ENCODE data around the gene SCART1. TPM values are rescaled to one million over a fixed set of nuclear protein-coding genes. Genes with fewer than 3 reads are reported as not detected.

SCART1 gene
- total RNA-seq, 5 donors from 2014 or later (not counting 1 experiment from before 2014, with no cell fraction given) = 5.9 to 13.0 (median 12.1) TPM

DNA sequence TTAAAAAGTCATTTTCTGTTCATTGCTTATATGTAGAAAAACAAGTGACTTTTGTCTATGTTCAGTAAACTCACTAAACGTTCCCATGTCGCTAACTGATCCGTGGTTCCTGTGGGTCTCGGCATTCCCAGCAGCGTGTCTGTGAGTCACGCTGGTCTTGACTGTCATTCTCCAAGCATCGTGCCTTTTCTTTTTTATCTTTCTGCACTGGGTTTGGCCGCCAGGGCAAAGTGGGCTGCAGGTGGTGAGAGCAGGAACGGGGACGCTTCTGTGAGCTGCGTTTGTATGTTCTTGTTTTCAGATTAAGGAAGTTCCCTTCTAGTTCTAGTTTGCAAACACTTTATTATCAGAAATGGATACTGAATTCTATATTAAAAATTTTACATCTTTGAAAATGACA is 6.8 kb upstream of the SCART1 start:
- ATAC-seq (replicated peaks in 1 of 4) (no peak), DNase-seq (no peak)
- Mint-ChIP-seq H3K36me3 (peaks cover 22% of the 10 kb centered on the region), H3K4me3 (no peak overlapping the region), H3K9me3 (peaks cover 16 to 30% (median 20%) of the 10 kb centered on the region in 3 donors), H3K4me1 (peaks cover 5 to 15% (median 10%) of the 10 kb centered on the region in 3 donors), H3K27ac (no peak overlapping the region), H3K27me3 (peaks cover 3 to 5% of the 10 kb centered on the region in 2 donors)
- no peak overlapping the region for H3K27ac ChIP-seq (ENCODE audit: low read length)
- peaks cover 17% of the 10 kb centered on the region for H3K9me3 ChIP-seq
- H3K27me3 ChIP-seq (replicated peaks in 1 of 2; ENCODE audit: control insufficient read depth in 2 of 2, extremely low read depth in 1 of 2, insufficient read depth in 2 of 2, low read length in 1 of 2) = peaks cover 0 to 12% of the 10 kb centered on the region in 2 experiments
- no peak overlapping the region for H3K4me3 ChIP-seq (ENCODE audit: control insufficient read depth in 1 of 2, extremely low read depth in 1 of 2, low read length in 1 of 2)
- H3K36me3 ChIP-seq (ENCODE audit: control insufficient read depth in 2 of 2, extremely low read depth in 1 of 2, insufficient read depth in 1 of 2, low read length in 1 of 2) = no peaks in the 10 kb centered on the region
- WGBS (ENCODE audit: insufficient coverage) = 80% methylated on average over 7 of the region's 11 CpGs
- POLR2A ChIA-PET = no interaction called here
- H3K4me1 ChIP-seq (ENCODE audit: control insufficient read depth in 1 of 2, extremely low read depth in 1 of 2, insufficient read depth in 2 of 2, low read length in 2 of 2) = peaks cover 0 to 14% of the 10 kb centered on the region in 2 experiments
- CTCF ChIA-PET = no interaction called here

DNA sequence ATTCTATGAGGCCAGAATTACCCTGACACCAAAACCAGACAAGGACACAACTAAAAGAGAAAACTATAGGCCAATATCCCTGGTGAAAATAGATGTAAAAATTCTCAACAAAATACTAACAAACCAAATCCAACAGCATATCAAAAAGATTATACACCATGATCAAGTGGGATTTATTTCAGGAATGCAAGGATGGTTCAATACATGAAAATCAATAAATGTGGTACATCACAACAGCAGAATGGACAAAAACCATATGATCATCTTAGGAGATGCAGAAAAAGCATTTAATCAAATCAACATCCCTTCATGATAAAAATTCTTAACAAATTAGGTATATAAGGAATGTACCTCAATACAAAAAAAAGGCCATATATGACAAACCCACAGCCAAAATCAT is 5.6 kb upstream of the SCART1 start:
- ATAC-seq (replicated peaks in 1 of 4) (no peak), DNase-seq (no peak)
- CTCF ChIA-PET = no interaction called here

DNA sequence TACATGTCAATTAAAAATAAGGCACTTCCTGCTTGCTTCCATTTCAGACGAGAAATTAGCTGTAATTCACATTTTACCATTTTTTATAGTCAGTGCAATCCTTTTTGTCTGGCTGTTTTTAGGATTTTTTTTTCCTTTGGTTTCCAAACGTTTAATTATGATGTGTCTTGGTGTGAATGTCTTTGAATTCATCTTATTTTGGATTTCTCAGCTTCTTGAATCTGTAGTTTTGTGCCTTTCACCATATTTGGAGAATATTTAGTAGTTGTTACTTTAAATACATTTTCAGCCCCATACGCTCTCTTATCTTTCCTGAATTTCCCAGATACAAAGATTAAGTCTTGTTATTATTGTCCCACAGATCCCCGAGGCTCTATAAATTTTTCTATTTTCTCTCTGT is 2.4 kb upstream of the SCART1 start:
- Histone ChIP-seq H3K9me3 (peaks cover 17% of the 10 kb centered on the region), H3K27me3 (replicated peaks in 1 of 2; ENCODE audit: control insufficient read depth in 2 of 2, extremely low read depth in 1 of 2, insufficient read depth in 2 of 2, low read length in 1 of 2) (no peaks in the 10 kb centered on the region), H3K27ac (ENCODE audit: low read length) (no peak overlapping the region), H3K4me3 (ENCODE audit: control insufficient read depth in 1 of 2, extremely low read depth in 1 of 2, low read length in 1 of 2) (no peak overlapping the region), H3K4me1 (ENCODE audit: control insufficient read depth in 1 of 2, extremely low read depth in 1 of 2, insufficient read depth in 2 of 2, low read length in 2 of 2) (no peaks in the 10 kb centered on the region), H3K36me3 (ENCODE audit: control insufficient read depth in 2 of 2, extremely low read depth in 1 of 2, insufficient read depth in 1 of 2, low read length in 1 of 2) (no peaks in the 10 kb centered on the region)
- no peak overlapping the region for H3K27ac Mint-ChIP-seq
- no peak overlapping the region for H3K4me3 Mint-ChIP-seq
- peaks cover 16 to 30% (median 20%) of the 10 kb centered on the region in 3 donors for H3K9me3 Mint-ChIP-seq
- ATAC-seq (replicated peaks in 1 of 4) (no peak), DNase-seq (no peak)
- WGBS (ENCODE audit: insufficient coverage) = no CpG with 5 or more reads among the region's 4 CpGs
- POLR2A ChIA-PET = no interaction called here
- H3K36me3 Mint-ChIP-seq = peaks cover 22% of the 10 kb centered on the region
- CTCF ChIA-PET = no interaction called here
- peaks cover 0 to 2% (median 0%) of the 10 kb centered on the region in 3 donors for H3K4me1 Mint-ChIP-seq
- peaks cover 3 to 5% of the 10 kb centered on the region in 2 donors for H3K27me3 Mint-ChIP-seq

More for the DNA sequence above, 5.6 kb upstream of the SCART1 start:
- POLR2A ChIA-PET = no interaction called here
- H3K27me3 Mint-ChIP-seq = peaks cover 3 to 5% of the 10 kb centered on the region in 2 donors
- Histone ChIP-seq H3K27ac (ENCODE audit: low read length) (no peak overlapping the region), H3K36me3 (ENCODE audit: control insufficient read depth in 2 of 2, extremely low read depth in 1 of 2, insufficient read depth in 1 of 2, low read length in 1 of 2) (no peaks in the 10 kb centered on the region), H3K9me3 (peaks cover 17% of the 10 kb centered on the region), H3K4me3 (ENCODE audit: control insufficient read depth in 1 of 2, extremely low read depth in 1 of 2, low read length in 1 of 2) (no peak overlapping the region), H3K4me1 (ENCODE audit: control insufficient read depth in 1 of 2, extremely low read depth in 1 of 2, insufficient read depth in 2 of 2, low read length in 2 of 2) (peaks cover 0 to 2% of the 10 kb centered on the region in 2 experiments), H3K27me3 (replicated peaks in 1 of 2; ENCODE audit: control insufficient read depth in 2 of 2, extremely low read depth in 1 of 2, insufficient read depth in 2 of 2, low read length in 1 of 2) (peaks cover 0 to 4% of the 10 kb centered on the region in 2 experiments)
- H3K9me3 Mint-ChIP-seq = peaks cover 16 to 30% (median 20%) of the 10 kb centered on the region in 3 donors
- no peak overlapping the region for H3K4me3 Mint-ChIP-seq
- H3K27ac Mint-ChIP-seq = no peak overlapping the region
- peaks cover 22% of the 10 kb centered on the region for H3K36me3 Mint-ChIP-seq
- peaks cover 0 to 4% (median 0%) of the 10 kb centered on the region in 3 donors for H3K4me1 Mint-ChIP-seq

DNA sequence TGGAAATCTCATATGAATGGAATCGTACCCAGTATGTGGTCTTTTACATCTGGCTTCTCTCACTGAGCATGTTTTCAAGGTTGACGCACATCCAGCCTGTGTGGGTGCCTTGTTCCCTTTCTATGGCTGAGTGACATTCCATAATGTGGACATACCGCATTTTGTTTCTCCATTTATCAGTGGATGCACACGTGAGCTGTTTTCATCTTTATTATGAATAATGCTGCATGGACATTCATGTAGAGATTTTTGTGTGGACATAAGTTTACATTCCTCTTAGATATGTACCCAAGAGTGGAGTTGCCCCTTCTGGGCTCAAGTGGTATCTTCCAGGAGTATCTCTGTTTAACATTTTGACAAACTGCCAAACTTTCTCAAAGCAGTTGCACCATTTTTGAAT is 1.3 kb upstream of the SCART1 start:
- no peak overlapping the region for H3K4me3 Mint-ChIP-seq
- POLR2A ChIA-PET = no interaction called here
- H3K36me3 Mint-ChIP-seq = peaks cover 15% of the 10 kb centered on the region

DNA sequence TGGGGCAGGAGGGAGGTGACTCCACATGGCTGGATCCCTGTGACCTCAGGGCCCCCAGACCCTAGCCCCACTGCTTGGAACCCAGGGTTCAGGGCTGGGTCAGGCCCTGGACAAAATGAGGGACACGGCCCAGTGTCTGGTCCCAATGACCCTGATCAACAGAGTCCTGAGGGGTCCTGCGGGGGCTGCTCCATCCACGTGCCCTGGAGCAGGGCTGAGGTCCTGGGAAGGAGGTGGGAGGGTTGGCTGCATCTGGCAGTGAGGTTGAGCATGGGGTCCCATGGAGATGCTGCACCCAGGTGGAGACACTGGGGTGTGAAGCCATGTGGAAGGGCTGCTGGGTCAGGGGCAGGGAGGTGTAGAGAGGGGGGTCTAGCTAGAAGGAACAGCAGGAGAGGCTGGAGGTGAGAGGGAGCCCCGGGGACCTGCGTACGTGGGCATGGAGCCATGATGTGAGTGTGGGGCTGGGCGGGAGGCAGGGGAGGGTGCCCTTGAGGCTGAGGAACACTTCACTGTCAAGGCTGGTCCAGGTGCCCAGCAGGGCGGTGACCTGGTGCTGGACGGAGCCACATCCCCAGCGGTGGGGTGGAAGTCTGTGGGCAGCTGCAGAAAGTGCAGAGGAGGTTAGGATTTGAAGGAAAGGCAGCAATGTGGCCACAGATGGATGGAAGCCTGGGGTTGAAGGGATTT is 604 bp downstream of the SCART1 start:
- H3K27me3 Mint-ChIP-seq = peaks cover 0 to 1% of the 10 kb centered on the region in 2 donors

More for the DNA sequence above, 1.3 kb upstream of the SCART1 start:
- ATAC-seq (replicated peaks in 1 of 4) (no peak), DNase-seq (no peak)
- Histone ChIP-seq H3K27ac (ENCODE audit: low read length) (no peak overlapping the region), H3K36me3 (ENCODE audit: control insufficient read depth in 2 of 2, extremely low read depth in 1 of 2, insufficient read depth in 1 of 2, low read length in 1 of 2) (no peaks in the 10 kb centered on the region), H3K9me3 (peaks cover 12% of the 10 kb centered on the region), H3K4me3 (ENCODE audit: control insufficient read depth in 1 of 2, extremely low read depth in 1 of 2, low read length in 1 of 2) (no peak overlapping the region), H3K4me1 (ENCODE audit: control insufficient read depth in 1 of 2, extremely low read depth in 1 of 2, insufficient read depth in 2 of 2, low read length in 2 of 2) (no peaks in the 10 kb centered on the region), H3K27me3 (replicated peaks in 1 of 2; ENCODE audit: control insufficient read depth in 2 of 2, extremely low read depth in 1 of 2, insufficient read depth in 2 of 2, low read length in 1 of 2) (no peaks in the 10 kb centered on the region)
- Mint-ChIP-seq H3K9me3 (peaks cover 10 to 21% (median 12%) of the 10 kb centered on the region in 3 donors), H3K4me1 (peaks cover 0 to 2% (median 0%) of the 10 kb centered on the region in 3 donors), H3K27me3 (peaks cover 0 to 5% of the 10 kb centered on the region in 2 donors), H3K27ac (no peak overlapping the region)
- CTCF ChIA-PET = no interaction called here
- no CpG with 5 or more reads among the region's 4 CpGs for WGBS (ENCODE audit: insufficient coverage)

DNA sequence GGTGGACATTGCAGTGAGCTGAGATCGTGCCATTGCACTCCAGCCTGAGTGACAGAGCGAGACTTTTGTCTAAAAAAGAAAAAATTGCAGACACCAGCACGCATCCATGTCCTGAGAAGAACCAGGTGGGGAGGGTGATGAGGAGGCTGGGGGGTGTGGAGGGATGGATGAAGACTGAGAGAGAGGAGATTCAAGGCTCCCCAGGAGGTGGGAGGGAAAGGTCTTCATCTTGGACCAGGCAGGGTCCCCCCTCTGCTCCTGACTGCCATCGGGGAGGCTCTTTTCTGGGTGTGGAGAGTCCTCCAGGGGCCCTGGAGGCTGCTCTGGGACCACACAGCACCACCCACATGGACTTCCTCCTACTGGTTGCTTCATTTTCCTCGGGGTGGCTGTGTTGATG is 1.5 kb downstream of the SCART1 start:
- 86% methylated on average over 1 of the region's 5 CpGs for WGBS (ENCODE audit: insufficient coverage)
- Mint-ChIP-seq H3K27me3 (no peaks in the 10 kb centered on the region), H3K27ac (no peak overlapping the region), H3K4me1 (no peaks in the 10 kb centered on the region), H3K4me3 (peak overlapping the region in 1 of 3 donors; percentile 43), H3K9me3 (no peaks in the 10 kb centered on the region), H3K36me3 (peaks cover 3% of the 10 kb centered on the region)
- no peaks in the 10 kb centered on the region for H3K36me3 ChIP-seq (ENCODE audit: control insufficient read depth in 2 of 2, extremely low read depth in 1 of 2, insufficient read depth in 1 of 2, low read length in 1 of 2)
- no peak overlapping the region for H3K4me3 ChIP-seq (ENCODE audit: control insufficient read depth in 1 of 2, extremely low read depth in 1 of 2, low read length in 1 of 2)
- H3K27ac ChIP-seq (ENCODE audit: low read length) = no peak overlapping the region
- CTCF ChIA-PET = interaction anchor here in 1 of 2 donors (1.0 kb wide), 1 partner anchor 126 kb away, joined by 3 read pairs; no protein-coding TSS in a partner anchor
- no peaks in the 10 kb centered on the region for H3K9me3 ChIP-seq
- no peak for DNase-seq
- ATAC-seq (replicated peaks in 1 of 4) = no peak
- POLR2A ChIA-PET = no interaction called here
- H3K4me1 ChIP-seq (ENCODE audit: control insufficient read depth in 1 of 2, extremely low read depth in 1 of 2, insufficient read depth in 2 of 2, low read length in 2 of 2) = no peaks in the 10 kb centered on the region
- no peaks in the 10 kb centered on the region for H3K27me3 ChIP-seq (replicated peaks in 1 of 2; ENCODE audit: control insufficient read depth in 2 of 2, extremely low read depth in 1 of 2, insufficient read depth in 2 of 2, low read length in 1 of 2)

More for the DNA sequence above, 604 bp downstream of the SCART1 start:
- no peak overlapping the region for H3K27ac Mint-ChIP-seq
- H3K36me3 ChIP-seq (ENCODE audit: control insufficient read depth in 2 of 2, extremely low read depth in 1 of 2, insufficient read depth in 1 of 2, low read length in 1 of 2) = no peaks in the 10 kb centered on the region
- 79% methylated on average over 9 of the region's 10 CpGs for WGBS (ENCODE audit: insufficient coverage)
- CTCF ChIA-PET = interaction anchor here in 1 of 2 donors (1.0 kb wide), 1 partner anchor 125 kb away, joined by 3 read pairs; no protein-coding TSS in a partner anchor
- H3K9me3 Mint-ChIP-seq = peaks cover 1 to 3% (median 2%) of the 10 kb centered on the region in 3 donors
- H3K4me1 Mint-ChIP-seq = peaks cover 0 to 2% (median 0%) of the 10 kb centered on the region in 3 donors
- ATAC-seq (replicated peaks in 1 of 4) (no peak), DNase-seq (no peak)
- no peaks in the 10 kb centered on the region for H3K27me3 ChIP-seq (replicated peaks in 1 of 2; ENCODE audit: control insufficient read depth in 2 of 2, extremely low read depth in 1 of 2, insufficient read depth in 2 of 2, low read length in 1 of 2)
- H3K4me3 ChIP-seq (ENCODE audit: control insufficient read depth in 1 of 2, extremely low read depth in 1 of 2, low read length in 1 of 2) = peak overlapping the region in 1 of 2 donors; percentile 28
- H3K36me3 Mint-ChIP-seq = peaks cover 3% of the 10 kb centered on the region
- H3K27ac ChIP-seq (ENCODE audit: low read length) = no peak overlapping the region
- H3K4me3 Mint-ChIP-seq = peak overlapping the region in 2 of 3 donors; percentile 17 to 31
- no peaks in the 10 kb centered on the region for H3K4me1 ChIP-seq (ENCODE audit: control insufficient read depth in 1 of 2, extremely low read depth in 1 of 2, insufficient read depth in 2 of 2, low read length in 2 of 2)
- POLR2A ChIA-PET = no interaction called here
- no peaks in the 10 kb centered on the region for H3K9me3 ChIP-seq
